ENCODE results near the gene SBNO1. TPM values are rescaled to one million over a fixed set of nuclear protein-coding genes. Genes with fewer than 3 reads are reported as not detected.

The SBNO1 gene
- total and polyA plus RNA-seq, 7 donors, result 3.0 to 23.4 (median 20.2) TPM

GRCh38 chr12:123293178-123293760 is 71.4 kb downstream of the SBNO1 start:
- Histone ChIP-seq H3K27me3 (no peaks in the 10 kb centered on the region), H3K4me1 (no peaks in the 10 kb centered on the region), H3K9me3 (no peaks in the 10 kb centered on the region), H3K27ac (no peak overlapping the region), H3K36me3 (peaks cover 12 to 76% (median 37%) of the 10 kb centered on the region in 4 donors), H3K4me3 (no peak overlapping the region)
- WGBS, 2 donors, result 90 to 94% methylated on average over 9 of the region's 9 CpGs
- intact Hi-C loops (cut with DNase I), result no loop called here
- TF ChIP-seq POLR2A (IDR thresholded peaks at IDR 0.05) (no peak), POLR2AphosphoS5 (IDR thresholded peaks at IDR 0.05) (no peak), EP300 (IDR thresholded peaks at IDR 0.05) (no peak), CTCF (IDR thresholded peaks at IDR 0.05) (no peak)
- DNase-seq, result no peak

GRCh38 chr12:123289911-123290310 is 74.7 kb downstream of the SBNO1 start:
- Histone ChIP-seq H3K4me1 (no peaks in the 10 kb centered on the region), H3K36me3 (peaks cover 0 to 44% (median 17%) of the 10 kb centered on the region in 4 donors), H3K27me3 (no peaks in the 10 kb centered on the region), H3K27ac (no peak overlapping the region), H3K9me3 (no peaks in the 10 kb centered on the region), H3K4me3 (no peak overlapping the region)
- WGBS, 2 donors, result 96% methylated on average over 11 of the region's 11 CpGs
- TF ChIP-seq POLR2A (IDR thresholded peaks at IDR 0.05), result no peak
- no peak for TF ChIP-seq EP300 (IDR thresholded peaks at IDR 0.05)
- TF ChIP-seq CTCF (IDR thresholded peaks at IDR 0.05), result no peak
- TF ChIP-seq POLR2AphosphoS5 (IDR thresholded peaks at IDR 0.05), result no peak
- intact Hi-C loops (cut with DNase I), result no loop called here
- DNase-seq, result no peak

- intact Hi-C loops (cut with DNase I), result no loop called here
- H3K27me3 ChIP-seq, result no peaks in the 10 kb centered on the region
- peaks cover 0 to 33% (median 14%) of the 10 kb centered on the region in 4 donors for H3K36me3 ChIP-seq
- no peak overlapping the region for H3K4me3 ChIP-seq
- H3K4me1 ChIP-seq, result no peaks in the 10 kb centered on the region
- 94 to 95% methylated on average over 20 of the region's 20 CpGs for WGBS, 2 donors
- no peak for DNase-seq
- H3K9me3 ChIP-seq, result no peaks in the 10 kb centered on the region
- H3K27ac ChIP-seq, result no peak overlapping the region
- TF ChIP-seq EP300 (IDR thresholded peaks at IDR 0.05), result no peak
- TF ChIP-seq POLR2A (IDR thresholded peaks at IDR 0.05), result no peak
- no peak for TF ChIP-seq POLR2AphosphoS5 (IDR thresholded peaks at IDR 0.05)
- TF ChIP-seq CTCF (IDR thresholded peaks at IDR 0.05), result no peak
These were observed 75.8 kb downstream of the SBNO1 start for GRCh38 chr12:123288751-123289346.

DNA sequence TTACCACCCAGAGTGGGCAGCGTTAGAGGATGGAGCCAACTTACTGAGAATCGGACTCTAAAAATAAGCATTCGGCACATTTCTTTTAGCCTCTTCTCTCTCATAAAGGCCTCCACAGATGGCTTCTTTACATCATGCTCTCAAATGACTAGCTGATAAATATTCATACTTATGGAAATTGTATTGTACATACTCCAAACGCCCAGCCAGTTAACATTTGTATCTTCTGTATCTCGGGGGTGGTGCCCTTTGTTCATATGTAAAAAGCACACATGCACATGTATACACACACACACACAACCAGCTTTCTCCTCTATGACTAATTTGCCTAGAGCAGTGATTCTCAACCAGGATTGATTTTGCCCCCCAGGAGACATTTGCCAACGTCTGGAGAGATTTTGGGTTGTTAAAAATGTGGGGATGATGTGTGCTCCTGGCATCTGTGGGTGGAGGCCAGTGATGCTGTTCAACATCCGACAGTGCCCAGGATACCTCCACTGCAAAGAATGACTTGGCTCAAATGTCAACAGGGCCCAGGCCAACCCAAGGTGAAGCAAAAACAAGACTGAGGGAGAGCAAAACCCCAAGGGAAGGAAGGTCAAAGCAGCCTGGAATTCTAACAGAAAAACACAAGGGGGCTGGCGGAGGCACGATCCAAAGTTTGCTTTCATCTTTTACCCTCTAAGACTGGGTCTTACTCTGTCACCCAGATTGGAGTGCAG is 77.8 kb downstream of the SBNO1 start:
- H3K9me3 ChIP-seq, result no peaks in the 10 kb centered on the region
- H3K4me1 ChIP-seq, result no peaks in the 10 kb centered on the region
- H3K36me3 ChIP-seq, result peaks cover 0 to 13% (median 2%) of the 10 kb centered on the region in 4 donors
- TF ChIP-seq EP300 (IDR thresholded peaks at IDR 0.05), result no peak
- no peak for TF ChIP-seq POLR2AphosphoS5 (IDR thresholded peaks at IDR 0.05)
- TF ChIP-seq CTCF (IDR thresholded peaks at IDR 0.05), result no peak
- no peak for TF ChIP-seq POLR2A (IDR thresholded peaks at IDR 0.05)
- DNase-seq, result no peak
- intact Hi-C loops (cut with DNase I), result no loop called here
- WGBS, 2 donors, result 68 to 81% methylated on average over 9 of the region's 9 CpGs
- no peak overlapping the region for H3K4me3 ChIP-seq
- no peaks in the 10 kb centered on the region for H3K27me3 ChIP-seq
- no peak overlapping the region for H3K27ac ChIP-seq

Measured in sigmoid colon (tissue), 7 donors.